H1 (cell line): Measurements from ENCODE around the gene SLC15A4. TPM values are rescaled to one million over a fixed set of nuclear protein-coding genes. Genes with fewer than 3 reads are reported as not detected.

Experiments
- CTCF ChIA-PET: fragments of 300-600 bp; sonication (Branson Sonifier 250); formaldehyde crosslinking; loops from one replicate; lab custom pipeline; 2021; ENCODE audit not compliant: partially characterized antibody; lab: Charles Lee
- POLR2A ChIA-PET: fragments of 300-600 bp; sonication (Branson Sonifier 250); formaldehyde crosslinking; loops from one replicate; lab custom pipeline; 2021; ENCODE audit warnings: inconsistent platforms; ENCODE audit not compliant: partially characterized antibody; lab: Charles Lee
- DNase-seq, 2 experiments: peaks; one replicate each; pipeline versions ENCODE4 v3.0.0 to v3.0.0-alpha.2; 2010 to 2022; ENCODE audit warnings: low spot score in 2 of 2, low read depth in 1 of 2, mixed read lengths in 1 of 2
- FAIRE-seq: peaks from 2 replicates; lab custom pipeline; 2011; peaks lifted over from hg19 to GRCh38; lab: Jason Lieb, UNC
- H2AFZ ChIP-seq: 2 replicates; pipeline ENCODE4 v1.8.1; 2012; ENCODE audit warnings: low read length, inconsistent platforms
- H2AK5ac ChIP-seq: 2 replicates; pipeline ENCODE4 v1.6.1; 2013; ENCODE audit warnings: low read depth, low read length
- H2BK120ac ChIP-seq: replicated peaks from 2 replicates; pipeline ENCODE3; 2013; ENCODE audit warnings: low read depth, low read length, inconsistent platforms
- H2BK12ac ChIP-seq: 2 replicates; pipeline ENCODE4 v1.6.1; 2013; ENCODE audit warnings: low read depth, low read length
- H2BK15ac ChIP-seq: 2 replicates; pipeline ENCODE4 v1.6.1; 2013; ENCODE audit warnings: low read length
- H2BK20ac ChIP-seq: 2 replicates; pipeline ENCODE4 v1.6.1; 2013; ENCODE audit warnings: low read length
- H2BK5ac ChIP-seq: 2 replicates; pipeline ENCODE4 v1.6.1; 2013; ENCODE audit warnings: low read depth, low read length
- H3K14ac ChIP-seq: 2 replicates; pipeline ENCODE4 v1.6.1; 2013; ENCODE audit warnings: inconsistent platforms; ENCODE audit not compliant: insufficient read length
- H3K18ac ChIP-seq: 2 replicates; pipeline ENCODE4 v1.6.1; 2013; ENCODE audit warnings: low read length; ENCODE audit errors: extremely low read depth
- H3K23ac ChIP-seq: 2 replicates; pipeline ENCODE4 v1.6.1; 2013; ENCODE audit warnings: inconsistent platforms; ENCODE audit not compliant: insufficient read length
- H3K23me2 ChIP-seq: 2 replicates; pipeline ENCODE4 v1.6.1; 2013; ENCODE audit warnings: low read depth, low read length
- H3K27ac ChIP-seq: 2 replicates; pipeline ENCODE4 v1.6.1; 2011; ENCODE audit warnings: low read depth, low read length, inconsistent platforms
- H3K27me3 ChIP-seq, 4 experiments: replicated peaks in 1 of 4; 1 replicate in 1 of 4; 2 replicates in 3 of 4; pipeline versions ENCODE4 v1.6.1 to v1.8.1; 2011 to 2013; ENCODE audit warnings: low read length in 3 of 4, mild to moderate bottlenecking in 3 of 4, inconsistent platforms in 2 of 4, mixed read lengths in 2 of 4, moderate library complexity in 1 of 4; ENCODE audit not compliant: control insufficient read depth in 3 of 4, insufficient read depth in 3 of 4; ENCODE audit errors: extremely low read depth in 1 of 4
- H3K36me3 ChIP-seq, 4 experiments: 2 replicates each; pipeline versions ENCODE4 v1.6.1 to v1.8.1; 2011 to 2013; ENCODE audit warnings: mild to moderate bottlenecking in 4 of 4, low read length in 3 of 4, moderate library complexity in 2 of 4, control low read depth in 1 of 4, inconsistent platforms in 1 of 4; ENCODE audit not compliant: insufficient read depth in 4 of 4, control insufficient read depth in 2 of 4
- H3K4ac ChIP-seq: replicated peaks from 2 replicates; pipeline ENCODE3; 2013; ENCODE audit warnings: low read length, low read depth, mixed read lengths, inconsistent platforms; ENCODE audit not compliant: insufficient read length
- H3K4me1 ChIP-seq, 4 experiments: replicated peaks in 1 of 4; 1 replicate in 1 of 4; 2 replicates in 3 of 4; pipeline versions ENCODE4 v1.6.1 to v1.8.1; 2011 to 2013; ENCODE audit warnings: low read length in 3 of 4, inconsistent platforms in 2 of 4, mixed read lengths in 1 of 4; ENCODE audit not compliant: insufficient read depth in 4 of 4, control insufficient read depth in 3 of 4
- H3K4me2 ChIP-seq, 2 experiments: 2 replicates each; pipeline versions ENCODE4 v1.6.1 to v1.8.1; 2011 to 2013; ENCODE audit warnings: low read depth in 2 of 2, low read length in 2 of 2, control low read depth in 1 of 2, inconsistent platforms in 1 of 2, mild to moderate bottlenecking in 1 of 2; ENCODE audit not compliant: insufficient read depth in 1 of 2
- H3K4me3 ChIP-seq, 4 experiments: fragments of 200-600, 300-600 bp in 1 of 4; sonication (generic), shearing (Covaris generic), sonication (Bioruptor Twin) in 1 of 4; 2 replicates each; pipeline versions ENCODE4 v1.5.1 to v1.8.1; 2011 to 2016; ENCODE audit warnings: low read length in 4 of 4, low read depth in 3 of 4, control low read depth in 2 of 4, inconsistent platforms in 2 of 4, mild to moderate bottlenecking in 2 of 4, mixed read lengths in 1 of 4, moderate library complexity in 1 of 4; ENCODE audit not compliant: insufficient read depth in 2 of 4; ENCODE audit errors: extremely low read depth in 1 of 4
- H3K56ac ChIP-seq: replicated peaks from 2 replicates; pipeline ENCODE3; 2013; ENCODE audit warnings: low read depth, mild to moderate bottlenecking, mixed read lengths, low read length, inconsistent platforms; ENCODE audit not compliant: insufficient read length
- H3K79me1 ChIP-seq: 2 replicates; pipeline ENCODE4 v1.6.1; 2013; ENCODE audit warnings: low read depth, low read length, control low read depth
- H3K79me2 ChIP-seq, 2 experiments: 2 replicates each; pipeline versions ENCODE4 v1.6.1 to v1.8.1; 2012 to 2013; ENCODE audit warnings: low read length in 2 of 2, mild to moderate bottlenecking in 2 of 2, inconsistent platforms in 1 of 2; ENCODE audit not compliant: insufficient read depth in 2 of 2, control insufficient read depth in 1 of 2
- H3K9ac ChIP-seq, 4 experiments: replicated peaks in 1 of 4; 1 replicate in 1 of 4; 2 replicates in 3 of 4; pipeline versions ENCODE4 v1.6.1 to v1.8.1; 2011 to 2013; ENCODE audit warnings: low read depth in 3 of 4, low read length in 3 of 4, control low read depth in 2 of 4, mild to moderate bottlenecking in 2 of 4, moderate library complexity in 2 of 4, inconsistent platforms in 1 of 4; ENCODE audit errors: extremely low read depth in 1 of 4
- H3K9me3 ChIP-seq, 2 experiments: 2 replicates each; pipeline versions ENCODE4 v1.6.1 to v1.8.1; 2012 to 2013; ENCODE audit warnings: mild to moderate bottlenecking in 2 of 2, moderate library complexity in 2 of 2, control low read depth in 1 of 2, inconsistent platforms in 1 of 2, low read depth in 1 of 2, low read length in 1 of 2, mixed read lengths in 1 of 2; ENCODE audit not compliant: insufficient read depth in 2 of 2
- H4K20me1 ChIP-seq, 2 experiments: replicated peaks in 1 of 2; 2 replicates each; pipeline versions ENCODE3 to v1.8.1; 2011 to 2013; ENCODE audit warnings: inconsistent platforms in 2 of 2, low read length in 2 of 2, mild to moderate bottlenecking in 1 of 2; ENCODE audit not compliant: insufficient read depth in 2 of 2, control insufficient read depth in 1 of 2
- H4K5ac ChIP-seq: 2 replicates; pipeline ENCODE4 v1.6.1; 2013; ENCODE audit warnings: low read length, low read depth, mixed read lengths, inconsistent platforms; ENCODE audit not compliant: insufficient read length
- H4K8ac ChIP-seq: 2 replicates; pipeline ENCODE4 v1.8.0; 2013; ENCODE audit warnings: mild to moderate bottlenecking, moderate library complexity, low read length, inconsistent platforms; ENCODE audit not compliant: insufficient read depth; ENCODE audit errors: extremely low read depth
- H4K91ac ChIP-seq: replicated peaks from 2 replicates; pipeline ENCODE3; 2013; ENCODE audit warnings: low read length, mixed read lengths, inconsistent platforms; ENCODE audit not compliant: insufficient read length
- BCL11A ChIP-seq, 2 experiments: IDR thresholded peaks; one replicate each; pipeline ENCODE4 v1.6.1; 2011; ENCODE audit warnings: low read depth in 2 of 2, low read length in 2 of 2, mild to moderate bottlenecking in 2 of 2
- CBX5 ChIP-seq: fragments of 300-800, 300-1000 bp; sonication (generic); IDR thresholded peaks from 2 replicates; pipeline ENCODE4 v1.7.1; 2016; ENCODE audit warnings: antibody characterized with exemption, low read length, low read depth
- CEBPB ChIP-seq: IDR thresholded peaks from 2 replicates; pipeline ENCODE4 v1.6.1; 2012; ENCODE audit warnings: low read depth, low read length
- KDM4A ChIP-seq: IDR thresholded peaks from one replicate; pipeline ENCODE4 v1.7.1; 2012; ENCODE audit warnings: low read depth, mild to moderate bottlenecking, moderate library complexity, low read length, inconsistent platforms; ENCODE audit not compliant: severe bottlenecking
- RBBP5 ChIP-seq: IDR thresholded peaks from 2 replicates; pipeline ENCODE4 v1.7.1; 2012; ENCODE audit warnings: low read depth, mild to moderate bottlenecking, inconsistent platforms, low read length, moderate library complexity, borderline replicate concordance
- RNF2 ChIP-seq: fragments of 200-900, 300-1000 bp; sonication (generic); IDR thresholded peaks from 2 replicates; pipeline ENCODE4 v1.7.1; 2016; ENCODE audit warnings: borderline replicate concordance, low read depth, mild to moderate bottlenecking, antibody characterized with exemption, low read length; ENCODE audit not compliant: poor library complexity, severe bottlenecking; ENCODE audit errors: missing control alignments
- TAF1 ChIP-seq: IDR thresholded peaks from 2 replicates; pipeline ENCODE4 v1.6.1; 2011; ENCODE audit warnings: mild to moderate bottlenecking, low read depth, low read length
- WGBS, 2 experiments: shearing (Covaris generic) in 1 of 2; methylation state at CpG; one replicate each; pipeline versions ENCODE4 v1.1.6 to v1.1.7; 2013 to 2015; ENCODE audit warnings: low lambda C conversion rate in 2 of 2, mixed read lengths in 2 of 2, inconsistent platforms in 1 of 2, low coverage in 1 of 2, missing lambda C conversion rate in 1 of 2; ENCODE audit not compliant: insufficient replicate concordance in 2 of 2, insufficient coverage in 1 of 2, insufficient read length in 1 of 2; ENCODE audit errors: extremely low coverage in 1 of 2, missing lambda C conversion rate in 1 of 2; 5-methylcytosine and 5-hydroxymethylcytosine counted together
- polyA plus RNA-seq, 7 experiments: library from polyadenylated mRNA; depleted of rRNA in 3 of 7; stranded (reverse) in 5 of 7; unstranded in 2 of 7; fragments of >200 nt in 5 of 7; fragments of 200-250 nt in 2 of 7; gene quantifications; 1 replicate in 5 of 7; 2 replicates in 1 of 7; 4 replicates in 1 of 7; pipeline versions ENCODE4 v1.2.1 to v1.2.3, GENCODE V29; 2011 to 2013; ENCODE audit warnings: missing spikeins in 2 of 7, mixed read lengths in 2 of 7
- total RNA-seq: library from RNA; stranded (reverse); fragmentation: NEBNext Ultra II Directional; extraction: Animal tissue kit (Norgen Biotek cat#: 25700); gene quantifications from 2 replicates; pipeline ENCODE4 v1.2.1, GENCODE V29; 2021
- TF ChIP-seq, protein P1 (sequence below): IDR thresholded peaks from 2 replicates; pipeline ENCODE4 v1.6.1; 2012; ENCODE audit warnings: low read length, inconsistent platforms

Gene SLC15A4
- total and polyA plus RNA-seq, 2 of the 8 experiments (the other 6 are each of a cell fraction or from before 2014, with no cell fraction given): 22.7 to 26.6 TPM

DNA sequence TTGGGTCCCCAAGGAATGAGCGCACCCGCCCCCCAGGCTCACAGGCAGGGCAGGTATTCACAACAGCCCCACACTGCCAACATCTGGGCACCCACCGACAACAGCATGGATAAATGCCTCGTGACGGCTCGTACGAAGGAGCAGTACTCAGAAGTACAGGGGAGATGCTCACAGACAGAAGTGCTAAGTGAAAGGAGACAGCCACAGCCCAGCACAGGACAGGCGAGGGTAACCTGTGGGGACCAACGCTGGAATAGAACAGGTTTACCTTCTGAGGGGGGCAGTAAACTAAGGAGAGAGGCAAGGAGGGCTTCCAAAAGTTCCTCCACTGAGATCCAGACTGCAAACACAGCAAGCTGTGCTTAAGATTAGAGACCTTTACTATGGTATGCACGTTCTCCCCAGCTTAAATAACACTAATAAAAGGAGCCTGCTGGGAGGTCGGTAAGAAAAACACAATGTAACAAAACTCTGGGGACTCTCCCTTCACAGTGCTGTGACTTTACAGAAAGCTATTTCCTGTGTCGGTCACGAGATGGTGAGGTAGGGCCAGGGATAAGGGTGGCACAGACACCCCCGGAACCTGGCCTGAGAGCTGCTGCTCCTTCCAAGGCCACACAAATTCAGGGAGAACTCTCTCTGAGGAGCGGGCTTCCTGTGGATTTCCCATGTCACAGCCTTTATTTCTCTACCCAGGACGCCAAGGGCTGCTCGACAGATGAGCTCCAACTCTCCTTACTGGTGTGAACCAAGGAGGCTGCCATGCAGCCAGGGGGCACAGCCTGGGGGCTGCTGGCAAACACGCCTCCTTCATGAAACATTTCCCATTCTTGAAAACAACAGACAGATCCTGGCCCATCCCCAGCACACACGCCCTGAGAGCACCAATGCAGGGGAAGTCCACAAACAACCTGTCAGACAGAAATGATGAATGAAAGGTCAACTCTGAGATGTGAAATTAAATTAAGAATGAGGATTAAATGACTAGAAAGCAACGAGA lies 26.3 kb downstream of the SLC15A4 start:
- CTCF ChIA-PET: interaction anchor here (1.5 to 5.7 kb wide), 6 partner anchors 10 to 37 kb away, joined by 3 to 23 read pairs (median 10); no protein-coding TSS in a partner anchor
- Histone ChIP-seq H2BK12ac (no peak overlapping the region), H2AFZ (no peak overlapping the region), H2BK5ac (no peak overlapping the region), H2BK120ac (no peak overlapping the region), H3K23ac (no peak overlapping the region), H4K20me1 (peaks cover 29 to 55% of the 10 kb centered on the region in 2 experiments), H4K91ac (no peak overlapping the region), H3K18ac (no peak overlapping the region), H2BK20ac (no peak overlapping the region), H3K4ac (no peak overlapping the region), H3K9me3 (no peaks in the 10 kb centered on the region), H4K5ac (no peak overlapping the region), H2BK15ac (no peak overlapping the region), H3K23me2 (no peaks in the 10 kb centered on the region), H4K8ac (no peak overlapping the region; the same call in 1 of the 2 replicates), H3K56ac (no peak overlapping the region), H3K4me1 (peaks cover 7 to 14% (median 11%) of the 10 kb centered on the region in 4 experiments), H3K79me1 (peaks cover 4% of the 10 kb centered on the region; the same call in 1 of the 2 replicates), H3K36me3 (peaks cover 11 to 67% (median 30%) of the 10 kb centered on the region in 4 experiments), H3K79me2 (peaks cover 0 to 6% of the 10 kb centered on the region in 2 experiments; a peak in 2 of 4 replicates), H3K14ac (no peak overlapping the region), H3K27me3 (no peaks in the 10 kb centered on the region; a peak in 2 of 7 replicates), H3K9ac (no peak overlapping the region; a peak in 1 of 7 replicates), H3K4me3 (no peak overlapping the region; a peak in 1 of 8 replicates), H2AK5ac (no peak overlapping the region), H3K4me2 (peak overlapping the region; percentile 44 to 56), H3K27ac (no peak overlapping the region)
- 55% methylated on average over 20 of the region's 20 CpGs; no CpG with 5 or more reads in 1 of the 2 experiments for whole genome bisulfite sequencing, 2 experiments
- POLR2A ChIA-PET: interaction anchor here (1.0 to 1.7 kb wide), 3 partner anchors 9 to 27 kb away, joined by 3 to 6 read pairs (median 5); partner anchors contain the start of gene SLC15A4
- FAIRE-seq (peak; percentile 97), DNase-seq (peak in 1 of 2 experiments; percentile 50)
- no peak for TF ChIP-seq KDM4A
- no peak for TF ChIP-seq TAF1
- no peak for TF ChIP-seq CEBPB
- no peak for TF ChIP-seq RBBP5
- peak in 1 of 2 experiments; percentile 45 for TF ChIP-seq BCL11A (IDR thresholded peaks at IDR 0.05; ENCODE audit: low read depth in 2 of 2, low read length in 2 of 2)
- no peak for TF ChIP-seq CBX5
- TF ChIP-seq, protein P1, sequence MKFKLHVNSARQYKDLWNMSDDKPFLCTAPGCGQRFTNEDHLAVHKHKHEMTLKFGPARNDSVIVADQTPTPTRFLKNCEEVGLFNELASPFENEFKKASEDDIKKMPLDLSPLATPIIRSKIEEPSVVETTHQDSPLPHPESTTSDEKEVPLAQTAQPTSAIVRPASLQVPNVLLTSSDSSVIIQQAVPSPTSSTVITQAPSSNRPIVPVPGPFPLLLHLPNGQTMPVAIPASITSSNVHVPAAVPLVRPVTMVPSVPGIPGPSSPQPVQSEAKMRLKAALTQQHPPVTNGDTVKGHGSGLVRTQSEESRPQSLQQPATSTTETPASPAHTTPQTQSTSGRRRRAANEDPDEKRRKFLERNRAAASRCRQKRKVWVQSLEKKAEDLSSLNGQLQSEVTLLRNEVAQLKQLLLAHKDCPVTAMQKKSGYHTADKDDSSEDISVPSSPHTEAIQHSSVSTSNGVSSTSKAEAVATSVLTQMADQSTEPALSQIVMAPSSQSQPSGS: no peak
- no peak for TF ChIP-seq RNF2
